Activated T-cell treated with anti-CD3 and anti-CD28 coated beads, Interleukin-2, amount 50 U/mL, for 72 hours (primary cell): ENCODE results near the gene FOXB1. TPM values are rescaled to one million over a fixed set of nuclear protein-coding genes. Genes with fewer than 3 reads are reported as not detected.

Experiments
- ATAC-seq, 2 donors: fragments of 150-1000 bp; cut with Tn5 transposase; replicated peaks in 1 of 2; 2 replicates each; pipeline ENCODE4 v1.10.0; 2021; ENCODE audit warnings: moderate library complexity in 2 of 2, mild to moderate bottlenecking in 1 of 2
- DNase-seq, 2 donors: peaks; one replicate each; pipeline ENCODE4 v3.0.0; 2021 to 2022; ENCODE audit warnings: mixed read lengths in 1 of 2
- H3K27ac Mint-ChIP-seq: one replicate; pipeline ENCODE4 v1.8.0; 2022; ENCODE audit warnings: mild to moderate bottlenecking, moderate library complexity, mixed read lengths
- H3K27me3 Mint-ChIP-seq: one replicate; pipeline ENCODE4 v1.8.0; 2022; ENCODE audit warnings: low read depth, mixed read lengths
- H3K36me3 Mint-ChIP-seq, 2 donors: one replicate each; pipeline ENCODE4 v1.8.0; 2022; ENCODE audit warnings: mixed read lengths in 2 of 2, mild to moderate bottlenecking in 1 of 2; ENCODE audit not compliant: insufficient read depth in 2 of 2
- H3K4me1 Mint-ChIP-seq: one replicate; pipeline ENCODE4 v1.8.0; 2022; ENCODE audit warnings: low read depth, mixed read lengths
- H3K4me3 Mint-ChIP-seq, 2 donors: one replicate each; pipeline ENCODE4 v1.8.0; 2022; ENCODE audit warnings: mild to moderate bottlenecking in 2 of 2, mixed read lengths in 2 of 2, moderate library complexity in 2 of 2
- H3K9me3 Mint-ChIP-seq, 2 donors: one replicate each; pipeline ENCODE4 v1.8.0; 2022; ENCODE audit warnings: mixed read lengths in 2 of 2
- total RNA-seq, 2 donors: library from RNA; stranded (reverse); gene quantifications; one replicate each; pipeline ENCODE4 v1.2.3, GENCODE V29; 2022

The FOXB1 gene
- total RNA-seq, result 1 to 10 TPM; 2.7 to 6.0 TPM

DNA sequence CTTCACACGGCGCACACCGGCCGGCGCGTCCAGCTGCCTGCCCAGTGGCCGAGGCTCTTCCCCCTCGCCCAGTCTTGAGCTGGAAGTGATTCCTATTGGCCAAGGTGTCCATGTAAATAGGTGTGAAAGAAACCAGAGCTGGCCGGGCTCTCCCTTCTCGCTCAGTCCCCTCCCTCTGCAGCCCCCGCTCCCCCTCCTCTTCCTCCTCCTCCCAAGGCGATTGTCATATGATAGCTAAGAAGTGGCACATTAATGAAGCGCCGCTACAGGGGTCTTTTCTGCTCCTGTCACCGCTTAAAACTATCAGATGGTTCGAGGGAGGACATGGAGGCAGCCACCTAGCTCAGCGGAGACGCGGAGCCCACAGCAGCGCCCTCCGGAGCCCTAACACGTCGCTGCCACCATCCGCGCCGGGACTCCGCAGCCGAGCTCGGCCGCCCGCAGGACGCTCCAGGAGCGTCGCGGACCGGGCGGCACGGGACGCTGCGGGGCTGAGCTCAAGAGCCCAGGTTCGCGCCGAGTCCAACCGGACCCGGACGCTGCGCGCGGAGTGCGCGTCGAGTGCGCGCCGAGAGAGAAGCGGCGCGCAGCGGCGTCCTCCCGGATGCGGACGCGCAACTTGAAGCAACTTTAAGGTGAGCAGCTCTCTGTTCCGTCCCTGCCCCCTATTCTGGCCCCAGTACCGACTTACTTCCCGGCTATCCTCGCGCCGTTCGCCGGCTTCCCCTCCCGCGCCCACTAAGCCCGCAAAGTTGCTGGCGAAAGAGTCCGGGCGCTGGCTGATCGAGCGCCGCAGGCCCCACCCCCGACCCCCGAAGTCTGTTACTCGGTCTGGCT lies at the start of gene FOXB1:
TSS of gene FOXB1 (plus strand) at position 303 of the 837 bp plus-strand sequence. CDS start 653 bp downstream, outside the sequence.
- peaks cover 84% of the 10 kb centered on the region for H3K27me3 Mint-ChIP-seq
- peaks cover 67% of the 10 kb centered on the region for H3K4me1 Mint-ChIP-seq
- peak within 1 kb of the TSS; percentile 47 for H3K27ac Mint-ChIP-seq
- no peaks in the 10 kb centered on the region for H3K9me3 Mint-ChIP-seq
- DNase-seq (peak; percentile 47 to 58), ATAC-seq (peak; percentile 37 to 39)
- peaks cover 17 to 19% of the 10 kb centered on the region in 2 donors for H3K36me3 Mint-ChIP-seq
- H3K4me3 Mint-ChIP-seq, result peak within 1 kb of the TSS; percentile 98 to 99

DNA sequence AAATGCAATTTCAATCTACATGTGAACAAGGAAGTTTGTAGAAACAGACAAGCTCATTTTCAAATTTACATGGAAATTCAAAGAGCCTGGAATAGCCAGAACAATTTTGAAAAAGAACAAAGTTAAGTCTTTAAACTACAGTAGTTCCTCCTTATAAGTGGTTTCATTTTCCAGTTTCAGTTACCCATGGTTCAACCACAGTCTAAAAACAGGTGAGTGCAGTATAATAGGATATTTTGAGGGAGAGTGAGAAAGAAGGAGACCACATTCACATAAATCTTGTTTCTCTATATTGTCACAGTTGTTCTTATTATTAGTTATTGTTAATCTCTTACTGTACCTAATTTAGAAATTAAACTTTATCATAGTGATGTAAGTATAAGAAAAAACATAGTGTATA lies 45.8 kb upstream of the FOXB1 start:
- peaks cover under 1% of the 10 kb centered on the region for H3K4me1 Mint-ChIP-seq
- H3K27me3 Mint-ChIP-seq, result no peaks in the 10 kb centered on the region
- H3K9me3 Mint-ChIP-seq, result peaks cover 9 to 10% of the 10 kb centered on the region in 2 donors
- no peak overlapping the region for H3K4me3 Mint-ChIP-seq
- ATAC-seq, result no peak
- DNase-seq, result no peak
- H3K27ac Mint-ChIP-seq, result no peak overlapping the region
- H3K36me3 Mint-ChIP-seq, result peaks cover 8 to 11% of the 10 kb centered on the region in 2 donors

DNA sequence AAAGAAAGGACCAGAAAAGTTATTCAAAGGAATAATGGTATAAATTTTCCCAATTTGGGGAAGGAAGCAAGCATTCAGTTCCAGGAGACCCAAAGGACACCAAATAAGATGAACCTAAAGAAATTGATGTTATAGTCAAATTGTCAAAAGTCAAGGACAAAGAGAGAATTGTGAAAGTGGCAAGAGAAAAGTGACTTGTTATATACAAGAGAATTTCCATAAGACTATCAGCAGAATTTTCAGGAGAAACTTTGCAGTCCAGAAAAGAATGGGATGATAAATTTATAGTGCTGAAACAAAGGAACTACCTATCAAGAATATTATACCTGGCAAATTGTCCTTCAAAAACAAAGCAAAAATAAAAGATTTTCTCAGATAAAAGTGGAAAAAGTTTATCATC lies 43.8 kb upstream of the FOXB1 start:
- peaks cover 8 to 11% of the 10 kb centered on the region in 2 donors for H3K36me3 Mint-ChIP-seq
- H3K27ac Mint-ChIP-seq, result no peak overlapping the region
- peaks cover 3% of the 10 kb centered on the region for H3K4me1 Mint-ChIP-seq
- DNase-seq (no peak), ATAC-seq (no peak)
- H3K4me3 Mint-ChIP-seq, result no peak overlapping the region
- H3K27me3 Mint-ChIP-seq, result no peaks in the 10 kb centered on the region
- H3K9me3 Mint-ChIP-seq, result peaks cover 9 to 10% of the 10 kb centered on the region in 2 donors

- Mint-ChIP-seq H3K4me3 (no peak overlapping the region), H3K9me3 (peaks cover 9 to 10% of the 10 kb centered on the region in 2 donors), H3K27ac (no peak overlapping the region), H3K36me3 (peaks cover 8 to 11% of the 10 kb centered on the region in 2 donors), H3K27me3 (no peaks in the 10 kb centered on the region), H3K4me1 (peaks cover 22% of the 10 kb centered on the region)
- no peak for ATAC-seq
- no peak for DNase-seq
Observed at GRCh38 chr15:59963322-59963721, 40.8 kb upstream of the FOXB1 start.

- H3K4me3 Mint-ChIP-seq, result no peak overlapping the region
Observed at GRCh38 chr15:59963925-59964324, 40.2 kb upstream of the FOXB1 start.

DNA sequence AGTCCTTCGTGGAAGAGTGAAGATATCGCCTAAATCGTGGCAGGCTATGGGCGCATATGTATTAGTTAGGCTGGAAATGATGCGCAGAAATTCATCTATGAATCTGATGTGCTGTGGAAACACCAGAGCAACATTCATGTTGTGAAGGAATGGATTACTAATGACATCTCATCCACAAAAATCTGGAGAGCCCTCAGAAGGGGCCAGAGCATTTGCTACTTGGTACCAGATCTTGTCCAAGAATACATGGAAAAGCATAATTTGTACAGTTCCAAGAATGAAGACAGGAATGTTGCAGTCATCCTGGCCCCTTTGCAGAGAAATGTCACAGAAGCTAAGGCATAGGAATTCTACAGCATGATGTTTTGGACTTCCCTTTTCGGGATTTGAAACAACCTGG lies 38.4 kb upstream of the FOXB1 start:
- ATAC-seq (no peak), DNase-seq (no peak)
- Mint-ChIP-seq H3K4me3 (no peak overlapping the region), H3K27ac (no peak overlapping the region), H3K9me3 (peaks cover 2 to 3% of the 10 kb centered on the region in 2 donors), H3K36me3 (peaks cover 2 to 3% of the 10 kb centered on the region in 2 donors), H3K4me1 (peaks cover 22% of the 10 kb centered on the region), H3K27me3 (no peaks in the 10 kb centered on the region)

More at GRCh38 chr15:59963925-59964324, 40.2 kb upstream of the FOXB1 start:
- H3K27me3 Mint-ChIP-seq, result no peaks in the 10 kb centered on the region
- H3K27ac Mint-ChIP-seq, result no peak overlapping the region
- ATAC-seq (no peak), DNase-seq (no peak)
- H3K9me3 Mint-ChIP-seq, result peaks cover 9 to 10% of the 10 kb centered on the region in 2 donors
- peaks cover 8 to 11% of the 10 kb centered on the region in 2 donors for H3K36me3 Mint-ChIP-seq
- peaks cover 22% of the 10 kb centered on the region for H3K4me1 Mint-ChIP-seq

DNA sequence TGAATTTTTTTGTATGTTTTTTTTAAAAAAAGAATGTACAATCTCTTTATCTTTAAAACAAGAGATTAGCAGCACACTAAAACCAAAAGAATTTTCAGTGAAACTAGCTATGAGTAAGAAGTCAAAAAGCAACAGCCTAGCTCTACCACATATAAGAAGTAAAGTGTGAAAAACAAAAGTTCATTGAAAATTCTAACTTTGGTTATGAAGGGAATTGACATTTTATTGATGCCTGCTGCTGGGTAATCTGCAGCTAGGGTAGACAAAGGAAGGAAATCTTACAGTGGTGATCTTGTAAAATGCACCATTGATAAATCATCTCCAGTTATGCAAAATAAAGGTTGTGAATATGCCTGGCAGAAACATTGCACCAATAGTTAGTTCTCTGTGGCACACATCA lies 37.8 kb upstream of the FOXB1 start:
- peak; percentile 49 to 69 for ATAC-seq

DNA sequence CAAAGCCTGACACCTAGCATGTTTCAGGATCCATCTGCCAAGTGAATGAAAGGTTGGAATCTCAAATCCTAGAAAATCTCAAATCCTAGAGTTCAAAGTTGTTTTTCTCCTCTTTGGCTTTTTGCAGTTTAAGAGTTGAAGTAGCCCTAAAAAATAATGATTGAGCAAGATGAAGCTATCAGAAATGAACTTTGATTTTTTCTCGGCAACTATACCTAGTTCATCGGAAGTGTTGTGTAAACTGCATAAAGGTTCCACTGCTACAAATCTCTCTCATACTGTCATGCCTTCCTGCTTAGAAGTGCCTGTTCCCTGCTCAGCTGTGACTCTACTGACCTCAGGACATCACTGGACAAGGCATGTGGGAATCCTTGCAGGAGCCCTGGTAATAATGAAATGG lies 35.8 kb upstream of the FOXB1 start:
- peaks cover 22% of the 10 kb centered on the region for H3K4me1 Mint-ChIP-seq
- ATAC-seq, result no peak
- no peak overlapping the region for H3K27ac Mint-ChIP-seq
- no peak overlapping the region for H3K4me3 Mint-ChIP-seq
- H3K36me3 Mint-ChIP-seq, result peaks cover 0 to 2% of the 10 kb centered on the region in 2 donors
- DNase-seq, result no peak
- no peaks in the 10 kb centered on the region for H3K27me3 Mint-ChIP-seq
- no peaks in the 10 kb centered on the region for H3K9me3 Mint-ChIP-seq

More for the DNA sequence above, 37.8 kb upstream of the FOXB1 start:
- Mint-ChIP-seq H3K4me1 (peaks cover 22% of the 10 kb centered on the region), H3K27me3 (no peaks in the 10 kb centered on the region), H3K36me3 (peaks cover 0 to 2% of the 10 kb centered on the region in 2 donors), H3K9me3 (no peaks in the 10 kb centered on the region), H3K4me3 (peak overlapping the region; percentile 8 to 32), H3K27ac (no peak overlapping the region)
- DNase-seq, result no peak

- Mint-ChIP-seq H3K4me1 (peaks cover 18% of the 10 kb centered on the region), H3K36me3 (peaks cover 0 to 2% of the 10 kb centered on the region in 2 donors), H3K4me3 (no peak overlapping the region), H3K27me3 (no peaks in the 10 kb centered on the region), H3K27ac (no peak overlapping the region), H3K9me3 (no peaks in the 10 kb centered on the region)
- DNase-seq, result no peak
- ATAC-seq, result peak in 1 of 2 donors; percentile 45
Observed at GRCh38 chr15:59972241-59972640, 31.9 kb upstream of the FOXB1 start.

DNA sequence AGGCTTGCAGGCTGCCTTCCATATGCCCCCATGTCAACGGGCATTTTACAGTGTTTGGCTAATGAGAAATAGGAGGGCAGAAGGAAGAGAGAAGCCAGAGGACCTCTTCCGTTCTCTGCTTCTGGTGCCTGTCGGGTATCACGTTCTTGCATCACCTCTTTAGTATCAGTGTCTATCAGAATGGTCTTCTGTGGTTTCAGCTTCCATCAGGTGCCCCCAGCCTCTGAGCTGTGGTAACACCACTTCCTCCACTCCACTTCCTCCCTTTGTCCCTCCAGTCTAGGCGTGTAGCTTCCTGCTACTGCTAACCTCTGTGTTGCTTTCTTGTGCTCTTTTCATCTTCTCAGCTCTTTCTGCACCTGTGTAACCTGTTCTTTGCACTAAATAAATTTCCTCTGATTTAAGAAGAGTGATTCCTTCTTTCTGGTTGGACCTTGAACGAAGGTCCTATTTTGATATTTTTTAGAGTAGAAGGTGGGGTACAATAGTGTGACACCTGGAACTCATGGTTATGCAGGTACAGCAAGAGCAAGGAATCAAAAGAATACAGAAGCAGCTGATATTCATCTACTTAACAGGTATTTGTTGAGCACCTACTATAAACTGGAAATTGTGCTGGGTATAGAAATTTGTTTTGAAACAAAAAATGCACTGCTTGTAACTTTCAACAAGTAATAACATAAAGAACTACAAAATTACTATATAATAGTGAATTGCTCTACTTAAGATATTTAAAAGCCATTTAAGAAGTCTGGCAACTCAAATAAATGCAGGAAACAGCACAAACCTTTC lies 27.4 kb upstream of the FOXB1 start:
- no peaks in the 10 kb centered on the region for H3K36me3 Mint-ChIP-seq
- peaks cover 18% of the 10 kb centered on the region for H3K4me1 Mint-ChIP-seq
- peaks cover 6% of the 10 kb centered on the region for H3K27me3 Mint-ChIP-seq
- DNase-seq (peak; percentile 53 to 68), ATAC-seq (peak; percentile 97 to 100)
- H3K4me3 Mint-ChIP-seq, result peak overlapping the region; percentile 51 to 56
- H3K27ac Mint-ChIP-seq, result peak overlapping the region; percentile 9
- H3K9me3 Mint-ChIP-seq, result no peaks in the 10 kb centered on the region

- DNase-seq (no peak), ATAC-seq (no peak)
- H3K27me3 Mint-ChIP-seq, result peaks cover 83% of the 10 kb centered on the region
- peaks cover 33% of the 10 kb centered on the region for H3K4me1 Mint-ChIP-seq
- H3K4me3 Mint-ChIP-seq, result no peak overlapping the region
- H3K27ac Mint-ChIP-seq, result no peak overlapping the region
- H3K36me3 Mint-ChIP-seq, result no peaks in the 10 kb centered on the region
- H3K9me3 Mint-ChIP-seq, result peaks cover 0 to 5% of the 10 kb centered on the region in 2 donors
Observed at GRCh38 chr15:59991834-59992233, 12.3 kb upstream of the FOXB1 start.

DNA sequence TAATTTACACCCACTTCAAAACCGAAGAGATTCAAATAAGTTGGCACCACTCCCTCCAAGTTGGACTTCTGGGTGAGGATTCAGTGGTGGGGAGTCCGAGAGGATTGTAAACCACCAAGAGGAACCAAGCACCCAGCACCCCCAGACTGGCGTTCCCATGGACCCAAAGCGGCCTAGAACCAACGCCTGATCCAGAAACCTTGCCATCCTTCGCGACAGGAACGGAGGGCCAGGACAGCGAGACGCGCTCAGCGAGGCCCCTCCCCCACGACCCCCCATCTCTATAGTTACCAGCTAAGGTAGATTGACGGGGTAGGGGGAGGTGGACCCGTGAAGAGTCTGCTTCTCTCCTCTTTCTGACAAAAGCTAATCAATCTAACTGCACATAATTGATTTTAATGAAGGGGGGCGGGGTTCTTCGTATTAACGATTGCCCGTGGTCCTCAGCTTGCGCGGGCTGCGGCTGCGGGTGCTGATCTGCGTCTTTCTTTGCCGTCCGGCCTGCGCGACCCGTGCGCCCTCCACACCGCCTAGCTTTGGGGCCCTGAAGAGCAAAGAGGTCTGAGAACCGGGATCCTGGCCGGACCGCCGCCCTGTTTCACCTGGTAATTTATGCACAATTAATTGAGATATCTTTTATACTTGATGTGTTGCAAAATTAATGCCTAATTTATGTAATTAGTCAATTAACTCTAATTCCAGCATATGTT lies 10.9 kb upstream of the FOXB1 start:
- Mint-ChIP-seq H3K4me1 (peaks cover 45% of the 10 kb centered on the region), H3K9me3 (no peaks in the 10 kb centered on the region), H3K27ac (no peak overlapping the region), H3K4me3 (no peak overlapping the region), H3K27me3 (peaks cover 87% of the 10 kb centered on the region), H3K36me3 (no peaks in the 10 kb centered on the region)
- DNase-seq (no peak), ATAC-seq (no peak)
